GM12864 (cell line): ENCODE data around the gene DCUN1D4.
A peak's percentile ranks its signal among the peaks of the same experiment; 100 is the strongest.
"Not testable (repeated sequence)": the region's sequence is repeated elsewhere in the genome, so short reads cannot be mapped to it uniquely, and the experiment has no call there.

Experiments
- DNase-seq: peaks from one replicate; pipeline ENCODE4 v3.0.0-alpha.2; 2011; ENCODE audit warnings: low read depth
- H3K4me3 ChIP-seq: 2 replicates; pipeline ENCODE4 v1.5.1; 2011; ENCODE audit warnings: mild to moderate bottlenecking, low read depth, low read length, control low read depth
- TF ChIP-seq, protein P1 (sequence below): IDR thresholded peaks from 2 replicates; pipeline ENCODE4 v1.5.1; 2011; ENCODE audit warnings: low read depth, mild to moderate bottlenecking, moderate library complexity, low read length, control low read depth, inconsistent platforms; ENCODE audit errors: missing control alignments

Gene DCUN1D4

DNA sequence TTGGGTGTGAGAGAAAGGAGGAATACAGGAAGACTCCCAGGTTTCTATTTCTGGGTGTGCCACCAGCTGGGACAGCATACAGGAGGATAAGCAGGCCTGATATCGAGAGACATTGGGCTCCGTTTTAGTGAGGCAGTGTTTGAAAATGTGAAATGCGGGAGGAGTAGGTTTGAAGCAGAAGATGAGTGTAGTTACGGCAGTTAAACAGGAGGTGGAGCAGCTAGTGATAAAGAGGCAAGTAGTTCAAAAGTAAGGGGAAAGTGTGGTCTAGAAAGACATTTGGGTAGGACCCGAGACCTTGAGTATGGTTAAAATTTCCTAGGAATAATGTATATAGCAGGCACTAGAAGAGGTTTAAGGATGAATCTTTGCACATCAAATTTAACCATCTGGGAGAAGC lies 42.4 kb downstream of the DCUN1D4 start:
- no peak overlapping the region for H3K4me3 ChIP-seq
- no peak for DNase-seq
- TF ChIP-seq, protein P1, sequence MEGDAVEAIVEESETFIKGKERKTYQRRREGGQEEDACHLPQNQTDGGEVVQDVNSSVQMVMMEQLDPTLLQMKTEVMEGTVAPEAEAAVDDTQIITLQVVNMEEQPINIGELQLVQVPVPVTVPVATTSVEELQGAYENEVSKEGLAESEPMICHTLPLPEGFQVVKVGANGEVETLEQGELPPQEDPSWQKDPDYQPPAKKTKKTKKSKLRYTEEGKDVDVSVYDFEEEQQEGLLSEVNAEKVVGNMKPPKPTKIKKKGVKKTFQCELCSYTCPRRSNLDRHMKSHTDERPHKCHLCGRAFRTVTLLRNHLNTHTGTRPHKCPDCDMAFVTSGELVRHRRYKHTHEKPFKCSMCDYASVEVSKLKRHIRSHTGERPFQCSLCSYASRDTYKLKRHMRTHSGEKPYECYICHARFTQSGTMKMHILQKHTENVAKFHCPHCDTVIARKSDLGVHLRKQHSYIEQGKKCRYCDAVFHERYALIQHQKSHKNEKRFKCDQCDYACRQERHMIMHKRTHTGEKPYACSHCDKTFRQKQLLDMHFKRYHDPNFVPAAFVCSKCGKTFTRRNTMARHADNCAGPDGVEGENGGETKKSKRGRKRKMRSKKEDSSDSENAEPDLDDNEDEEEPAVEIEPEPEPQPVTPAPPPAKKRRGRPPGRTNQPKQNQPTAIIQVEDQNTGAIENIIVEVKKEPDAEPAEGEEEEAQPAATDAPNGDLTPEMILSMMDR: peak; percentile 55

DNA sequence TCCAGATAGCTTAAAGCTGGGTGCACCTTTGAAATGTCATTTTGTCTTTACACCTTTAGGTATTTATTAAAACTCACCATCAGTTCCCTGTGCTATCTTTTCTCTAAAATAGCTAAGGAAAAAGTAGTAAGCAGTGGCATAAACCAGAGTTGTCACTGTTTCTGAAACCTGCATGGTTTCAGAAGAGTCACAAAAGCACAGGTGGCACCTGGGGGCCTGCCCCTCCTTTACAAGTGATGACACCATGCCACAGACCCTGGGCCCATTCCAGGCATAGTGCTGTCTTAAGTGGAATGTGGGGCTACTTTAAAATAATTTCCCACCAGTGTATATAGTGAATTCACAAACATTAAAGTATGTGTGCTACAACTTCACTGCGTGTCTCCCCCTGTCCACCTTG lies 47.8 kb downstream of the DCUN1D4 start:
- H3K4me3 ChIP-seq: no peak overlapping the region
- TF ChIP-seq, protein P1: no peak
- no peak for DNase-seq

DNA sequence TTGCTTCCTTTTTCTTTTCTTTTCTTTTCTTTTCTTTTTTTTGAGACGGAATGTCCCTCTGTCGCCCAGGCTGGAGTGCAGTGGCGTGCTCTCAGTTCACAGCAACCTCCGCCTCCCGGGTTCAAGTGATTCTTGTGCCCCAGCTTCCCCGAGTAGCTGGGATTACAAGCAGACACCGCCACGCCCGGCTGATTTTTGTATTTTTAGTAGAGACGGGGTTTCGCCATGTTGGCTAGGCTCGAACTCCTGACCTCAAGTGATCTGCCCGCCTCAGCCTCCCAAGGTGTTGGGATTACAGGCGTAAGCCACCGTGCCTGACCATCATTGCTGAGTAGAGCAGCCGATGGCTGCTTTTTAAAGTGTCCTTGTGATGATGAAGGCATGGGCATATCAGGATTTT lies 50.4 kb downstream of the DCUN1D4 start:
- not testable (repeated sequence) for DNase-seq, H3K4me3 ChIP-seq

DNA sequence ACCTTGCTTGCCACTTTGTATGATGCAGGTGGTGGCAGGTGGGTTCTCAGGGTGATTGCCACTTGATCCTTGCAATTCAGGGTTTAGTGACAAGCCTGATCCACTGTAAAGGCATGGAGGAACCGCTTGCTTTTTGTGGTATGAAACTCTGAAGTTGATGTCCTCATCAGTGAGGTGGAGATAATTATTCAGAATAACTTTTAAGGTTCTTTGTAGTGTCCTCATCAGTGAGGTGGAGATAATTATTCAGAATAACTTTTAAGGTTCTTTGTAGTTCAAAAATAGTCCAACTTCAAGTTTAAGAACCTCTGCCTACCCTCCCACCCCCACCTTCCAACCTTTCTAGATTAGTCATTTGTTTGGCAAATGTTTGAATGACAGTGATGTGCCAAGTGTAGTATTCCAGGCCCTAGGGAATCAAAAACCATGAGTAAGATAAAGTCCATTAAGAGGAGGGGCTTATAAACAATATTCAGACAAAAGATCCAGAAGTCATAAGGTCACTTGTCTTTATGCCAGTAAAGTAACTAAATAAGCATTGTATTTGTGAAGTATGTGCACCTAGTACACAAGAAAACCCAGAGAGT lies 51.2 kb downstream of the DCUN1D4 start:
- TF ChIP-seq, protein P1: no peak
- DNase-seq: no peak
- H3K4me3 ChIP-seq: no peak overlapping the region

DNA sequence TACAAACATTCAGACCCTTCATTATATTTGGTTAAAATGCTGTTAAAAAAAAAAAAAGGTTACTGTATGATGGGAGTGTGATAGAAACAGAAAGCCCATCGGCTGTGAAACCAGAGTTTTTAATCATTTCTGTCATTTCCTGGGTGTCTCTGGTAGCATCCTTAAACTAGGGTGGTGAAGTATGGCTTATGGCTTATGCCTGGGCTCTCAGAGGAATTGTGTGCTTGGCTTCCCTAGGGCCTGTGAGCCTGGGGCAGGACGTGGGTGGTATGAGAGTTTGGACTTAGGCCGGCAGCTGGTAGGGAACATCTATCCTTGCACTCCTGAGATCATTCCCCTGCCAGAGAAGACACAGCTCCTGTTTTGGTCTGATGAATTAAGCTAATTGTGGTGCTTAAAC lies 52.2 kb downstream of the DCUN1D4 start:
- no peak overlapping the region for H3K4me3 ChIP-seq
- TF ChIP-seq, protein P1: no peak
- no peak for DNase-seq

DNA sequence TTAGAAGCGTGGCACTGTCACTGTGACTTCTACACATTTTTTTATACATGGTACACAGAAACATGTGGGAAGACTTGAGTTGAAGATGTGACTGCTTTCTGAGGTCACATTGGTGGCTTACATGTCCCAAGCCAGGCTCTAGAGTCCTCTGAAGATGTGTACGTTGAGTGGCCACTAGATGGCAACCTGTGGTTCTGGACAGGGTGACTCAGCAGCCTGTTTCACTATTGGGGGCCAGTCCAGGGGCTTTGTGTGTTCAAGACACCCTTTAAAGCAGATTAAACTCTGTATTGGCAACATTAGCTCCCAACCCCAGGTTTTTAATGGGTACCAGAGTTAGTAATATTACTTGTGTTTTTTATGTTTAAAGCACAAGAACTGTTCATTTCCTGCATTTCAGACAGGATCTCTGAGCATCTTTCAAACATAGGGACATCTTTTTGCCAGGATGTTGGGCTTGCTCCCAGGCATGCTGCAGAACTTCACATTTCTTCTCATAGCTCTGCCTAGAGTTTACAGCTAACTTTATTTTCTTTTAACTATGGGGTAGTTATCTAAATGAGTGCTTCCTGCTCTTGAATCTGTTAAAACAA lies 53.0 kb downstream of the DCUN1D4 start:
- TF ChIP-seq, protein P1: peak; percentile 88
- DNase-seq: peak; percentile 46

DNA sequence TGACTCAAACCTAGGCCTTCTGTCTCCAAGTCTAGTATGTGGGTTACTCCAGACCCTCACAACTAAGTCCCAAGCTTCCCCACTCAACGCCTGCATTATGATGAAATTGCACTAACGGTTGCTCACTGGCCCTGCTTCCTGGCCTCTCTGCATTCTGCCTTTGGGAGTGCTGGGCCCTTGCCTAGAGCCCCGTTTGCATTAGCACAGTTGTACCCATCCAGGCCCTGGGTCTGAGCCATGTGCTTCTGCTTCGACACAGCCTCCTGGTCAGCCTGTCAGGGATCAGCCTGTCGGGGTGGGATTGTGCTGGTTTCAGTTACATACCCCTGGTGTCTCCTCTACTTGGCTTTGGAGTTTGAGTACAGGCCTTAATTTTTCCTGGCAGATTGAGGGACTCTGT lies 58.4 kb downstream of the DCUN1D4 start:
- DNase-seq: no peak
- H3K4me3 ChIP-seq: no peak overlapping the region
- TF ChIP-seq, protein P1: no peak

More for the DNA sequence above, 53.0 kb downstream of the DCUN1D4 start:
- H3K4me3 ChIP-seq: no peak overlapping the region
